Endothelial cell of umbilical vein (primary cell): Measurements from ENCODE around the gene SEMA7A. TPM values are rescaled to one million over a fixed set of nuclear protein-coding genes. Genes with fewer than 3 reads are reported as not detected.

Experiments used
- BruUV-seq: library from RNA; stranded (reverse); fragments of 400-500 nt; replicated peaks from 2 replicates; lab custom pipeline; 2021; lab: Mats Ljungman, UMichigan
- CTCF ChIA-PET: fragments of 300-600, 350-600 bp; sonication (Branson Sonifier 250); formaldehyde crosslinking; loops from one replicate; lab custom pipeline; 2021; ENCODE audit warnings: antibody characterized with exemption, inconsistent platforms; lab: Charles Lee
- POLR2A ChIA-PET: fragments of 300-600, 350-600 bp; sonication (Branson Sonifier 250); formaldehyde crosslinking; loops from one replicate; lab custom pipeline; 2021; ENCODE audit warnings: antibody characterized with exemption, inconsistent platforms; lab: Charles Lee
- DNase-seq: peaks from one replicate; pipeline ENCODE4 v3.0.0-alpha.2; 2011; ENCODE audit warnings: low read depth, low spot score
- FAIRE-seq: peaks from 2 replicates; lab custom pipeline; 2011; peaks lifted over from hg19 to GRCh38; lab: Jason Lieb, UNC
- H2AFZ ChIP-seq: 2 replicates; pipeline ENCODE4 v1.6.0; 2012; ENCODE audit warnings: low read depth, low read length, control low read depth, inconsistent platforms
- H3K27ac ChIP-seq: 2 replicates; pipeline ENCODE4 v1.5.1; 2011; ENCODE audit warnings: low read depth, mild to moderate bottlenecking, control low read depth, low read length, moderate library complexity; ENCODE audit not compliant: insufficient read depth
- H3K27me3 ChIP-seq, 2 experiments: 2 replicates each; pipeline versions ENCODE4 v1.6.0 to v1.6.1; 2011; ENCODE audit warnings: low read length in 2 of 2, mixed read lengths in 1 of 2; ENCODE audit not compliant: control insufficient read depth in 2 of 2, insufficient read depth in 2 of 2
- H3K36me3 ChIP-seq, 2 experiments: 2 replicates in 1 of 2; 3 replicates in 1 of 2; pipeline ENCODE4 v1.5.1; 2011; ENCODE audit warnings: low read length in 2 of 2, mild to moderate bottlenecking in 1 of 2, moderate library complexity in 1 of 2; ENCODE audit not compliant: control insufficient read depth in 2 of 2, insufficient read depth in 2 of 2; ENCODE audit errors: extremely low read depth in 1 of 2
- H3K4me1 ChIP-seq: 3 replicates; pipeline ENCODE4 v1.5.1; 2011; ENCODE audit warnings: mild to moderate bottlenecking, low read length; ENCODE audit not compliant: control insufficient read depth, insufficient read depth; ENCODE audit errors: extremely low read depth
- H3K4me2 ChIP-seq: 2 replicates; pipeline ENCODE4 v1.6.1; 2011; ENCODE audit warnings: low read length, control low read depth, mixed read lengths; ENCODE audit not compliant: insufficient read depth
- H3K4me3 ChIP-seq, 3 experiments: fragments of 200-600 bp in 1 of 3; sonication (generic), shearing (Covaris generic) in 1 of 3; replicated peaks in 1 of 3; 2 replicates each; pipeline ENCODE4 v1.5.1; 2011 to 2016; ENCODE audit warnings: control low read depth in 3 of 3, low read length in 3 of 3, mild to moderate bottlenecking in 2 of 3, inconsistent platforms in 1 of 3, low read depth in 1 of 3, moderate library complexity in 1 of 3; ENCODE audit not compliant: insufficient read depth in 1 of 3
- H3K79me2 ChIP-seq: 2 replicates; pipeline ENCODE4 v1.6.0; 2012; ENCODE audit warnings: low read length, inconsistent platforms; ENCODE audit not compliant: control insufficient read depth, insufficient read depth
- H3K9ac ChIP-seq: replicated peaks from 2 replicates; pipeline ENCODE3; 2011; ENCODE audit warnings: low read length, control low read depth; ENCODE audit not compliant: insufficient read depth; ENCODE audit errors: extremely low read depth
- H3K9me1 ChIP-seq: replicated peaks from 3 replicates; pipeline ENCODE4 v1.6.0; 2011; ENCODE audit warnings: mild to moderate bottlenecking, low read length; ENCODE audit not compliant: control insufficient read depth, insufficient read depth; ENCODE audit errors: extremely low read depth
- H3K9me3 ChIP-seq: replicated peaks from 2 replicates; pipeline ENCODE4 v1.5.1; 2012; ENCODE audit warnings: low read length, inconsistent platforms; ENCODE audit not compliant: control insufficient read depth, insufficient read depth
- H4K20me1 ChIP-seq: replicated peaks from 2 replicates; pipeline ENCODE3; 2011; ENCODE audit warnings: mild to moderate bottlenecking, low read length; ENCODE audit not compliant: control insufficient read depth, insufficient read depth; ENCODE audit errors: extremely low read depth
- CTCF ChIP-seq, 2 donors: IDR thresholded peaks; 1 replicate in 1 of 2; 2 replicates in 1 of 2; pipeline ENCODE4 v1.5.1; 2011; ENCODE audit warnings: low read length in 2 of 2, mild to moderate bottlenecking in 2 of 2, moderate library complexity in 2 of 2, control low read depth in 1 of 2, inconsistent platforms in 1 of 2, low read depth in 1 of 2; ENCODE audit not compliant: insufficient read depth in 1 of 2; ENCODE audit errors: extremely low read depth in 1 of 2
- EZH2 ChIP-seq: IDR thresholded peaks from 2 replicates; pipeline ENCODE4 v1.6.1; 2012; ENCODE audit warnings: borderline replicate concordance, low read depth, mild to moderate bottlenecking, moderate library complexity, low read length, inconsistent platforms; ENCODE audit not compliant: severe bottlenecking
- FOS ChIP-seq: IDR thresholded peaks from 2 replicates; pipeline ENCODE4 v1.6.1; 2011; ENCODE audit warnings: mild to moderate bottlenecking, low read length, moderate library complexity, borderline replicate concordance; ENCODE audit not compliant: insufficient read depth
- GATA2 ChIP-seq: IDR thresholded peaks from 2 replicates; pipeline ENCODE4 v1.7.0; 2011; ENCODE audit warnings: low read depth, mild to moderate bottlenecking, moderate library complexity, mixed read lengths, low read length; ENCODE audit not compliant: insufficient read length, insufficient read depth
- JUN ChIP-seq: IDR thresholded peaks from 2 replicates; pipeline ENCODE4 v1.6.1; 2011; ENCODE audit warnings: borderline replicate concordance, low read depth; ENCODE audit not compliant: insufficient read length, insufficient read depth
- MYC ChIP-seq: IDR thresholded peaks from one replicate; pipeline ENCODE4 v1.6.1; 2011; ENCODE audit warnings: mild to moderate bottlenecking, low read depth, low read length
- POLR2A ChIP-seq: IDR thresholded peaks from 2 replicates; pipeline ENCODE4 v1.6.1; 2012; ENCODE audit warnings: low read depth, mild to moderate bottlenecking, control low read depth, low read length
- POLR2AphosphoS5 ChIP-seq: IDR thresholded peaks from 2 replicates; pipeline ENCODE4 v1.6.1; 2012; ENCODE audit warnings: low read depth, mild to moderate bottlenecking, control low read depth, low read length, moderate library complexity; ENCODE audit not compliant: insufficient read depth
- dilution Hi-C: fragments of 300-500 bp; cut with MboI; formaldehyde crosslinking; loops from one replicate; pipeline ENCODE4 v1.15.0; 2019; ENCODE audit warnings: low sequenced_read_pairs; ENCODE audit not compliant: extremely low pct_ligation_motif_present
- intact Hi-C: fragments of 100-400 bp; cut with micrococcal nuclease; formaldehyde crosslinking; loops from one replicate; pipeline ENCODE4 v1.10.0; 2022
- polyA plus RNA-seq, 4 experiments: library from polyadenylated mRNA; depleted of rRNA in 3 of 4; stranded (reverse) in 3 of 4; unstranded in 1 of 4; fragments of >200 nt; gene quantifications; 2 replicates each; pipeline versions ENCODE4 v1.2.1 to v1.2.3, GENCODE V29; 2011 to 2012; ENCODE audit warnings: missing spikeins in 1 of 4
- total RNA-seq: library from RNA; stranded (reverse); gene quantifications from 2 replicates; pipeline ENCODE4 v1.2.3, GENCODE V29; 2021
- TF ChIP-seq, protein P1 (sequence below): IDR thresholded peaks from 2 replicates; pipeline ENCODE4 v1.6.1; 2011; ENCODE audit not compliant: insufficient read depth, insufficient read length

SEMA7A gene
- total and polyA plus RNA-seq, 2 donors (not counting 3 experiments of a cell fraction or from before 2014, with no cell fraction given): 1.7 to 2.0 TPM

DNA sequence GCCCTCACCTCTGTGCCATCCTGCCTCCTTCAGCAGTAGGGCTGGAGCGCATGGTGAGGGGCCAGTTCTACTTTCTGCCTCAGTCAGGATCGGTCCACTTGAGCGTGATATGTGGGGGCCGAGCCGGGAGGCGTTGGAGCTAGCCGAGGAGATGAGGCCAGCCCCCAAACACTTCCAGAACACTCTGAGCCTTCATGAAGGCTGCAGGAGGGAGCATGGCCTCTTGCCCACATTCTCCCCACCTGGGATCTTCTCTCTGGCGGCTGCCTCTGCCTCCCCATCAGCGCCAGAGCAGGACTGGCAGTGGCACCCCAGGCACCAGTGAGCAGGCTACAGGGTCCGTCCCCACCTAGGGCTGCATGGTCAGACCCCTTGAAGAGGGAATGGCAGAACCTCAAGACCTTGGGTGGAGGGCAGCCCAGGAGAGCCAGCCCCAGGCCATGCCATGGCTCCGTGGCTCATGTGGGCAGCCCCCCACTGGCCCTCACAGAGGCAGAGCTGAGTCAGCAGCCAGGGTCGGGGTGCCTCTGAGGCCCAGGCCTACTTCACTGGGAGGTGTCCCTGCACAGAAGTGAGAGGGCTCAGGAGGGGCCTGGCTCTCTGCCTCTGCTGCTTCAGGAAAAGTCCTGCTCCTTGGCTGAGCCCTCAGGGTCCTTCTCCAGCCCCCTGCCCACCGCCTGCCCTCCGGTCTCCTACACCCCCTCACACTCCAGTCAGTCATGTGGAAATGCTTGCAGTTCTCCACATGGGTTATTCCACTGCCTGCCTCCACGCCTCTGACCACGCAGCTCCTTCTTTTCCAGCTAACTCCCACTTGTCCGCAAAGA, 38.2 kb downstream of the SEMA7A start:
- Histone ChIP-seq H3K9ac (no peak overlapping the region), H3K9me1 (no peaks in the 10 kb centered on the region), H3K27me3 (no peaks in the 10 kb centered on the region), H3K79me2 (no peaks in the 10 kb centered on the region), H2AFZ (no peak overlapping the region), H3K4me2 (no peak overlapping the region), H4K20me1 (no peaks in the 10 kb centered on the region), H3K4me1 (peaks cover 3% of the 10 kb centered on the region), H3K9me3 (no peaks in the 10 kb centered on the region), H3K4me3 (no peak overlapping the region), H3K27ac (no peak overlapping the region), H3K36me3 (no peaks in the 10 kb centered on the region)
- POLR2A ChIA-PET: no interaction called here
- TF ChIP-seq MYC: no peak
- no peak for TF ChIP-seq POLR2AphosphoS5
- no peak for TF ChIP-seq FOS
- no peak for TF ChIP-seq JUN
- TF ChIP-seq EZH2: no peak
- no peak for TF ChIP-seq POLR2A
- TF ChIP-seq, protein P1, sequence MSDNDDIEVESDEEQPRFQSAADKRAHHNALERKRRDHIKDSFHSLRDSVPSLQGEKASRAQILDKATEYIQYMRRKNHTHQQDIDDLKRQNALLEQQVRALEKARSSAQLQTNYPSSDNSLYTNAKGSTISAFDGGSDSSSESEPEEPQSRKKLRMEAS: no peak
- TF ChIP-seq CTCF (IDR thresholded peaks at IDR 0.05; ENCODE audit: extremely low read depth in 1 of 2, insufficient read depth in 1 of 2, low read depth in 1 of 2, low read length in 2 of 2): no peak
- no peak for TF ChIP-seq GATA2
- BruUV-seq: no TSS peak
- CTCF ChIA-PET: interaction anchor here (1.3 kb wide), 1 partner anchor 11 kb away, joined by 3 read pairs; no protein-coding TSS in a partner anchor
- intact Hi-C loops: no loop called here
- dilution Hi-C loops: no loop called here
- FAIRE-seq: no peak
- DNase-seq: no peak
